ENCODE results near the gene TBC1D14. TPM values are rescaled to one million over a fixed set of nuclear protein-coding genes. Genes with fewer than 3 reads are reported as not detected.

The TBC1D14 gene
- total RNA-seq, 1 experiment from 2014 or later = 50.2 TPM

DNA sequence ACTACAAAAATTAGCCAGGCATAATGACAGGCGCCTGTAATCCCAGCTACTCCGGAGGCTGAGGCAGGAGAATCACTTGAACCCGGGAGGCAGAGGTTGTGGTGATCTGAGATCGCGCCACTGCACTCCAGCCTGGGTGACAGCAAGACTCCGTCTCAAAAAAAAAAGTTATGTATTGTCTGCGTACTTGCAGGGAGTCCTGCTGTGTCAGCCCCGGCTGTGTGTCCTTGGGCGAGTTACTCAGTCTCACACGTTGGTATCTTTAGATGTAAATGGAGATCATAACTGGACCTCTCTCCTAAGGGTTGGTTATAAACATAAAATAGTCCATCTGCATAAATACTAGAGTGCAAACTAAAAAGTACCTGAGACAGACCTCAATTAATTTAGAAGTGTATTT, 22.7 kb upstream of the TBC1D14 start:
- peaks cover 9 to 11% of the 10 kb centered on the region in 2 experiments; a peak in 4 of 5 replicates for H3K9me3 Mint-ChIP-seq

More for the DNA sequence above, 22.7 kb upstream of the TBC1D14 start:
- no peak overlapping the region for H2AFZ ChIP-seq (ENCODE audit: low read length)
- H3K27me3 ChIP-seq (ENCODE audit: insufficient read depth, low read length) = no peaks in the 10 kb centered on the region
- TF ChIP-seq, protein P1, sequence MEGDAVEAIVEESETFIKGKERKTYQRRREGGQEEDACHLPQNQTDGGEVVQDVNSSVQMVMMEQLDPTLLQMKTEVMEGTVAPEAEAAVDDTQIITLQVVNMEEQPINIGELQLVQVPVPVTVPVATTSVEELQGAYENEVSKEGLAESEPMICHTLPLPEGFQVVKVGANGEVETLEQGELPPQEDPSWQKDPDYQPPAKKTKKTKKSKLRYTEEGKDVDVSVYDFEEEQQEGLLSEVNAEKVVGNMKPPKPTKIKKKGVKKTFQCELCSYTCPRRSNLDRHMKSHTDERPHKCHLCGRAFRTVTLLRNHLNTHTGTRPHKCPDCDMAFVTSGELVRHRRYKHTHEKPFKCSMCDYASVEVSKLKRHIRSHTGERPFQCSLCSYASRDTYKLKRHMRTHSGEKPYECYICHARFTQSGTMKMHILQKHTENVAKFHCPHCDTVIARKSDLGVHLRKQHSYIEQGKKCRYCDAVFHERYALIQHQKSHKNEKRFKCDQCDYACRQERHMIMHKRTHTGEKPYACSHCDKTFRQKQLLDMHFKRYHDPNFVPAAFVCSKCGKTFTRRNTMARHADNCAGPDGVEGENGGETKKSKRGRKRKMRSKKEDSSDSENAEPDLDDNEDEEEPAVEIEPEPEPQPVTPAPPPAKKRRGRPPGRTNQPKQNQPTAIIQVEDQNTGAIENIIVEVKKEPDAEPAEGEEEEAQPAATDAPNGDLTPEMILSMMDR (conservative IDR thresholded peaks at IDR 0.05) = no peak
- no peaks in the 10 kb centered on the region for H3K23me2 ChIP-seq (ENCODE audit: insufficient read length, low read depth, low read length, poor library complexity, severe bottlenecking)
- no peaks in the 10 kb centered on the region for H3K79me2 ChIP-seq (ENCODE audit: insufficient read depth, low read length)
- H3K4me2 ChIP-seq (ENCODE audit: insufficient read depth, insufficient read length, low read length) = no peak overlapping the region
- no peak overlapping the region for H3K56ac ChIP-seq (ENCODE audit: insufficient read length, low read depth, low read length)
- H3K27ac ChIP-seq (ENCODE audit: insufficient read length, low read depth, low read length) = no peak overlapping the region
- DNase-seq = no peak
- H2BK12ac ChIP-seq (ENCODE audit: insufficient read length, low read depth, low read length) = no peak overlapping the region
- no peak overlapping the region for H3K14ac ChIP-seq (ENCODE audit: insufficient read depth, low read length)
- H4K5ac ChIP-seq (ENCODE audit: insufficient read length, low read depth, low read length) = no peak overlapping the region
- H4K8ac ChIP-seq (replicated peaks; ENCODE audit: insufficient read length, low read depth, low read length) = no peak overlapping the region
- no peak overlapping the region for H3K27ac Mint-ChIP-seq
- H3K4me3 Mint-ChIP-seq = no peak overlapping the region
- H3K4me1 ChIP-seq (ENCODE audit: insufficient read depth, low read length) = no peaks in the 10 kb centered on the region; the same call in 1 of the 2 replicates
- H3K4ac ChIP-seq (ENCODE audit: low read depth, low read length) = no peak overlapping the region
- no peak overlapping the region for H2BK20ac ChIP-seq (ENCODE audit: low read depth, low read length, poor library complexity, severe bottlenecking)
- no peaks in the 10 kb centered on the region for H3K79me1 ChIP-seq (ENCODE audit: insufficient read depth, low read depth, low read length, poor library complexity, severe bottlenecking)
- H4K20me1 ChIP-seq (ENCODE audit: control insufficient read depth, insufficient read depth, insufficient read length) = no peaks in the 10 kb centered on the region
- no peak overlapping the region for H3K9ac ChIP-seq (ENCODE audit: extremely low read depth, insufficient read length, low read length)
- no peak overlapping the region for H2BK5ac ChIP-seq (ENCODE audit: insufficient read length, low read length)
- peaks cover 2% of the 10 kb centered on the region; the same call in 1 of the 2 replicates for H3K27me3 Mint-ChIP-seq (ENCODE audit: low read depth)
- H3K18ac ChIP-seq (ENCODE audit: insufficient read length, low read depth, low read length) = no peak overlapping the region
- no peak overlapping the region for H2BK15ac ChIP-seq (ENCODE audit: low read depth, low read length)
- H4K91ac ChIP-seq (ENCODE audit: insufficient read length, low read depth, low read length) = no peak overlapping the region
- peaks cover 11 to 18% of the 10 kb centered on the region in 2 experiments for H3K4me1 Mint-ChIP-seq
- H2BK120ac ChIP-seq (ENCODE audit: low read depth, low read length, poor library complexity, severe bottlenecking) = no peak overlapping the region
- no peak overlapping the region for H2AK5ac ChIP-seq (ENCODE audit: insufficient read length, low read length)
- no peaks in the 10 kb centered on the region for H3K9me3 ChIP-seq (ENCODE audit: control insufficient read depth, low read depth, low read length)
- H3T11ph ChIP-seq (ENCODE audit: low read length) = no peak overlapping the region
- no CpG with 5 or more reads among the region's 10 CpGs for WGBS (ENCODE audit: extremely low coverage, insufficient read length, low lambda C conversion rate)
- H3K23ac ChIP-seq (ENCODE audit: insufficient read length, low read depth, low read length) = no peak overlapping the region
- H3K36me3 Mint-ChIP-seq (ENCODE audit: insufficient read depth in 1 of 3, low read depth in 3 of 3) = peaks cover 12 to 23% (median 20%) of the 10 kb centered on the region in 3 experiments
